ENCODE results near the gene EXOC6B.

DNA sequence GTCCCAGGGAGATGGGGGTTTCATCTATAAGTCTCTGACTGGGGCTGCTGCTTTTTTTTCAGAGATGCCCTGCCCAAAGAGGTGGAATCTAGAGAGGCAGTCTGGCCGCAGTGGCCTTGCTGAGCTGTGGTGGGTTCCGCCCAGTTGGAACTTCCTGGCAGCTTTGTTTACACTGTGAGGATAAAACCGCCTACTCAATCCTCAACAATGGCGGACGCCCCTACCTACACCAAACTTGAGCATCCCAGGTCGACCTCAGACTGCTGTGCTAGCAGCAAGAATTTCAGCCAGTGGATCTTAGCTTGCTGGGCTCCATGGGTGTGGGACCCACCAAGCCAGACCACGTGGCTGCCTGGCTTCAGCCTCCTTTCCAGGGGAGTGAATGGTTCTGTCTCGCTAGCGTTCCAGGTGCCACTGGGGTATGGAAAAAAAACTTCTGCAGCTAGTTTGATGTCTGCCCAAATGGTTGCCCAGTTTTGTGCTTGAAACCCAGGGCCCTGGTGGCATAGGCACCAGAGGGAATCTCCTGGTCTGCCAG is 525.6 kb downstream of the EXOC6B start:
- TF ChIP-seq, protein P1, sequence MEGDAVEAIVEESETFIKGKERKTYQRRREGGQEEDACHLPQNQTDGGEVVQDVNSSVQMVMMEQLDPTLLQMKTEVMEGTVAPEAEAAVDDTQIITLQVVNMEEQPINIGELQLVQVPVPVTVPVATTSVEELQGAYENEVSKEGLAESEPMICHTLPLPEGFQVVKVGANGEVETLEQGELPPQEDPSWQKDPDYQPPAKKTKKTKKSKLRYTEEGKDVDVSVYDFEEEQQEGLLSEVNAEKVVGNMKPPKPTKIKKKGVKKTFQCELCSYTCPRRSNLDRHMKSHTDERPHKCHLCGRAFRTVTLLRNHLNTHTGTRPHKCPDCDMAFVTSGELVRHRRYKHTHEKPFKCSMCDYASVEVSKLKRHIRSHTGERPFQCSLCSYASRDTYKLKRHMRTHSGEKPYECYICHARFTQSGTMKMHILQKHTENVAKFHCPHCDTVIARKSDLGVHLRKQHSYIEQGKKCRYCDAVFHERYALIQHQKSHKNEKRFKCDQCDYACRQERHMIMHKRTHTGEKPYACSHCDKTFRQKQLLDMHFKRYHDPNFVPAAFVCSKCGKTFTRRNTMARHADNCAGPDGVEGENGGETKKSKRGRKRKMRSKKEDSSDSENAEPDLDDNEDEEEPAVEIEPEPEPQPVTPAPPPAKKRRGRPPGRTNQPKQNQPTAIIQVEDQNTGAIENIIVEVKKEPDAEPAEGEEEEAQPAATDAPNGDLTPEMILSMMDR (conservative IDR thresholded peaks at IDR 0.05; ENCODE audit: low read length): no peak
- no peak for TF ChIP-seq EZH2phosphoT487 (IDR thresholded peaks at IDR 0.05; ENCODE audit: borderline replicate concordance)
